KOPT-K1 (cell line): ENCODE measurements around the gene SMIM9.
"Not testable (repeated sequence)": the region's sequence is repeated elsewhere in the genome, so short reads cannot be mapped to it uniquely, and the experiment has no call there.

ENCODE experiments used
- H3K27ac ChIP-seq: fragments of 200-600 bp; sonication (generic); 2 replicates; pipeline ENCODE4 v1.5.1; 2016; ENCODE audit warnings: antibody characterized with exemption, mild to moderate bottlenecking, low read depth, low read length; ENCODE audit not compliant: poor library complexity, severe bottlenecking
- H3K36me3 ChIP-seq: fragments of 200-600 bp; sonication (generic); 2 replicates; pipeline ENCODE4 v1.5.1; 2017; ENCODE audit warnings: antibody characterized with exemption, mild to moderate bottlenecking, low read length, moderate library complexity; ENCODE audit not compliant: insufficient read depth
- H3K9me3 ChIP-seq: fragments of 200-600 bp; sonication (generic); 2 replicates; pipeline ENCODE4 v1.5.1; 2017; ENCODE audit warnings: antibody characterized with exemption, low read length, mild to moderate bottlenecking; ENCODE audit not compliant: insufficient read depth, poor library complexity, severe bottlenecking

Gene SMIM9

GRCh38 chrX:154834562-154834961 is at the start of gene SMIM9:
Gene SMIM9 (minus strand): TSS chrX:154834662. CDS start chrX:154830856, 3,806 bp downstream.
- Histone ChIP-seq H3K27ac (no peak within 1 kb of the TSS), H3K9me3 (no peaks in the 10 kb centered on the region), H3K36me3 (no peaks in the 10 kb centered on the region)

- not testable (repeated sequence) for H3K9me3 ChIP-seq, H3K36me3 ChIP-seq, H3K27ac ChIP-seq
Observed at GRCh38 chrX:154884069-154884468, 49.6 kb upstream of the SMIM9 start.

GRCh38 chrX:154873329-154873728 is 38.9 kb upstream of the SMIM9 start:
- H3K27ac ChIP-seq = no peak overlapping the region
- H3K36me3 ChIP-seq = no peaks in the 10 kb centered on the region
- H3K9me3 ChIP-seq = peaks cover under 1% of the 10 kb centered on the region

- H3K36me3 ChIP-seq = not testable (repeated sequence)
Observed at GRCh38 chrX:154868522-154868921, 34.1 kb upstream of the SMIM9 start.

GRCh38 chrX:154855256-154855655 is 20.8 kb upstream of the SMIM9 start:
- Histone ChIP-seq H3K9me3 (no peaks in the 10 kb centered on the region), H3K27ac (no peak overlapping the region), H3K36me3 (no peaks in the 10 kb centered on the region)

More at GRCh38 chrX:154868522-154868921, 34.1 kb upstream of the SMIM9 start:
- H3K27ac ChIP-seq, H3K9me3 ChIP-seq: not testable (repeated sequence)

GRCh38 chrX:154850957-154851611 is 16.6 kb upstream of the SMIM9 start:
- Histone ChIP-seq H3K36me3 (no peaks in the 10 kb centered on the region), H3K27ac (no peak overlapping the region), H3K9me3 (no peaks in the 10 kb centered on the region)

- H3K9me3 ChIP-seq = no peaks in the 10 kb centered on the region
- H3K27ac ChIP-seq = no peak overlapping the region
- no peaks in the 10 kb centered on the region for H3K36me3 ChIP-seq
Observed at GRCh38 chrX:154840856-154841255, 6.4 kb upstream of the SMIM9 start.

- H3K36me3 ChIP-seq = no peaks in the 10 kb centered on the region
- no peak overlapping the region for H3K27ac ChIP-seq
- no peaks in the 10 kb centered on the region for H3K9me3 ChIP-seq
Observed at GRCh38 chrX:154836163-154836562, 1.7 kb upstream of the SMIM9 start.

- H3K9me3 ChIP-seq = no peaks in the 10 kb centered on the region
Observed at GRCh38 chrX:154833746-154834274, 652 bp downstream of the SMIM9 start.

GRCh38 chrX:154829926-154830442 is 4.5 kb downstream of the SMIM9 start:
- peak overlapping the region; percentile 28 for H3K27ac ChIP-seq
- no peaks in the 10 kb centered on the region for H3K36me3 ChIP-seq
- H3K9me3 ChIP-seq = no peaks in the 10 kb centered on the region

More at GRCh38 chrX:154833746-154834274, 652 bp downstream of the SMIM9 start:
- Histone ChIP-seq H3K36me3 (no peaks in the 10 kb centered on the region), H3K27ac (no peak overlapping the region)

GRCh38 chrX:154829134-154829533 is 5.3 kb downstream of the SMIM9 start:
- H3K27ac ChIP-seq = peak overlapping the region; percentile 27
- no peaks in the 10 kb centered on the region for H3K9me3 ChIP-seq
- H3K36me3 ChIP-seq = no peaks in the 10 kb centered on the region

- no peaks in the 10 kb centered on the region for H3K36me3 ChIP-seq
- H3K9me3 ChIP-seq = no peaks in the 10 kb centered on the region
- H3K27ac ChIP-seq = peak overlapping the region; percentile 34
Observed at GRCh38 chrX:154828016-154828408, 6.5 kb downstream of the SMIM9 start.

- Histone ChIP-seq H3K36me3 (no peaks in the 10 kb centered on the region), H3K27ac (peak overlapping the region; percentile 34), H3K9me3 (no peaks in the 10 kb centered on the region)
Observed at GRCh38 chrX:154827194-154828015, 7.1 kb downstream of the SMIM9 start.

GRCh38 chrX:154825586-154825985 is 8.9 kb downstream of the SMIM9 start:
- H3K9me3 ChIP-seq, H3K27ac ChIP-seq, H3K36me3 ChIP-seq: not testable (repeated sequence)

GRCh38 chrX:154824638-154825037 is 9.8 kb downstream of the SMIM9 start:
- Histone ChIP-seq H3K9me3 (no peaks in the 10 kb centered on the region), H3K36me3 (no peaks in the 10 kb centered on the region), H3K27ac (no peak overlapping the region)
